ENCODE data around the gene C1GALT1C1. TPM values are rescaled to one million over a fixed set of nuclear protein-coding genes. Genes with fewer than 3 reads are reported as not detected.

C1GALT1C1 gene
- 9.6 TPM for total RNA-seq

GRCh38 chrX:120629667-120630537 lies at the start of gene C1GALT1C1:
Gene C1GALT1C1 (minus strand): TSS chrX:120630054. CDS start chrX:120627166, 2,888 bp downstream.
- Histone ChIP-seq H3K4me3 (peak within 1 kb of the TSS; percentile 56 to 59), H3K27me3 (no peaks in the 10 kb centered on the region), H3K27ac (peak within 1 kb of the TSS; percentile 74), H3K36me3 (no peaks in the 10 kb centered on the region), H3K9me3 (no peaks in the 10 kb centered on the region), H3K4me1 (no peaks in the 10 kb centered on the region)
- intact Hi-C loops (cut with DNase I), result no loop called here
- TF ChIP-seq POLR2AphosphoS5 (IDR thresholded peaks at IDR 0.05; ENCODE audit: insufficient read depth in 1 of 2, low read depth in 1 of 2) (peak in 1 of 2 donors; percentile 81), CTCF (IDR thresholded peaks at IDR 0.05) (no peak), POLR2A (IDR thresholded peaks at IDR 0.05) (peak in 1 of 2 donors; percentile 29)
- peak in 1 of 2 donors; percentile 92 for DNase-seq (ENCODE audit: extremely low spot score in 2 of 2)

- H3K27ac ChIP-seq, result no peak overlapping the region
- no peaks in the 10 kb centered on the region for H3K9me3 ChIP-seq
- peaks cover 8% of the 10 kb centered on the region for H3K4me1 ChIP-seq
- intact Hi-C loops (cut with DNase I), result no loop called here
- H3K27me3 ChIP-seq, result no peaks in the 10 kb centered on the region
- TF ChIP-seq POLR2AphosphoS5 (IDR thresholded peaks at IDR 0.05; ENCODE audit: insufficient read depth in 1 of 2, low read depth in 1 of 2) (no peak), CTCF (IDR thresholded peaks at IDR 0.05) (no peak), POLR2A (IDR thresholded peaks at IDR 0.05) (no peak)
- H3K36me3 ChIP-seq, result no peaks in the 10 kb centered on the region
- DNase-seq (ENCODE audit: extremely low spot score in 2 of 2), result no peak
- H3K4me3 ChIP-seq, result no peak overlapping the region
Observed at GRCh38 chrX:120677004-120677652, 47.3 kb upstream of the C1GALT1C1 start.

GRCh38 chrX:120672841-120673530 lies 43.1 kb upstream of the C1GALT1C1 start:
- H3K4me3 ChIP-seq, result no peak overlapping the region
- peak overlapping the region; percentile 53 for H3K27ac ChIP-seq
- H3K27me3 ChIP-seq, result no peaks in the 10 kb centered on the region
- peaks cover 12% of the 10 kb centered on the region for H3K4me1 ChIP-seq
- TF ChIP-seq POLR2A (IDR thresholded peaks at IDR 0.05) (no peak), POLR2AphosphoS5 (IDR thresholded peaks at IDR 0.05; ENCODE audit: insufficient read depth in 1 of 2, low read depth in 1 of 2) (no peak), CTCF (IDR thresholded peaks at IDR 0.05) (no peak)
- DNase-seq (ENCODE audit: extremely low spot score in 2 of 2), result no peak
- H3K9me3 ChIP-seq, result no peaks in the 10 kb centered on the region
- intact Hi-C loops (cut with DNase I), result no loop called here
- H3K36me3 ChIP-seq, result no peaks in the 10 kb centered on the region

GRCh38 chrX:120672389-120672788 lies 42.5 kb upstream of the C1GALT1C1 start:
- Histone ChIP-seq H3K4me1 (peaks cover 12% of the 10 kb centered on the region), H3K9me3 (no peaks in the 10 kb centered on the region), H3K27me3 (no peaks in the 10 kb centered on the region), H3K36me3 (no peaks in the 10 kb centered on the region), H3K27ac (peak overlapping the region; percentile 53), H3K4me3 (no peak overlapping the region)
- no peak for DNase-seq (ENCODE audit: extremely low spot score in 2 of 2)
- intact Hi-C loops (cut with DNase I), result no loop called here
- no peak for TF ChIP-seq POLR2A (IDR thresholded peaks at IDR 0.05)
- peak in 1 of 2 donors; percentile 62 for TF ChIP-seq POLR2AphosphoS5 (IDR thresholded peaks at IDR 0.05; ENCODE audit: insufficient read depth in 1 of 2, low read depth in 1 of 2)

GRCh38 chrX:120671963-120672362 lies 42.1 kb upstream of the C1GALT1C1 start:
- Histone ChIP-seq H3K27ac (no peak overlapping the region), H3K4me1 (peaks cover 12% of the 10 kb centered on the region), H3K9me3 (no peaks in the 10 kb centered on the region), H3K27me3 (no peaks in the 10 kb centered on the region), H3K4me3 (no peak overlapping the region), H3K36me3 (no peaks in the 10 kb centered on the region)
- intact Hi-C loops (cut with DNase I), result no loop called here
- DNase-seq (ENCODE audit: extremely low spot score in 2 of 2), result no peak
- TF ChIP-seq POLR2AphosphoS5 (IDR thresholded peaks at IDR 0.05; ENCODE audit: insufficient read depth in 1 of 2, low read depth in 1 of 2) (no peak), POLR2A (IDR thresholded peaks at IDR 0.05) (no peak), CTCF (IDR thresholded peaks at IDR 0.05) (no peak)

All from vagina (tissue), 2 donors.